Activated effector memory CD4-positive, alpha-beta T cell treated with anti-CD3 and anti-CD28 coated beads, Interleukin-2, amount 50 U/mL, for 16 hours (primary cell): Measurements from ENCODE around the gene DDX39B.
"Not testable (repeated sequence)": the region's sequence is repeated elsewhere in the genome, so short reads cannot be mapped to it uniquely, and the experiment has no call there.

Experiments used
- DNase-seq: peaks from one replicate; pipeline ENCODE4 v3.0.0-alpha.2; 2020

DDX39B gene

DNA sequence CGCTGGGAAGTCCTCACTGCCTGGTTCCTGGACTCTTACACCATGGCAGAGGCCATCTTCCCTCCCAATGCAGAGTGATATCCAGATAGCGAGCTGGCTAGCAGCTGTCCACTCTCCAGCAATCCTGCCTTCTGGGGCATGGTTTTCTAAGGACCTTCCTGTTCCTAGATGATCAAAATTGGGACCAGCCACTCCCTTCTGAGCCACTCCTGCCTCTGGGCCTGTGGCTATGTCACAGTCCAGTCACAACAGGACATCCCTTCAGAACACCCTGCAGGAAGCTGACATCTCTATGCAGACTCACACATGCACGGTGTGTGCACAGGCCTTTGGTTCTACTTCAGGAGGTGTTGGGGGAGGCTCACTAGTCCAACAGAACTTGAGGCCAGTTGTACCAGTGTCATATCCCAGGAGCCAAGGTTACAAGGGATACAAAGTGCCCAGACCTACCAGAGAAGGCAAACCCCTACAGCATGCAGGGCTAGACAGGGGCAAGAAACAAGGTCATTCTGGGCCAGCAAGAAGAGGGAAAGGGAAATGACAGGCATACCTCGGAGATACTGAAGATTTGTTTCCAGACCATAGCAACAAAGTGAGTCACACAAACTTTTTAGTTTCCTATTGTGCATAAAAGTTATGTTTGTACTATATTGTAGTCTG, 15.7 kb downstream of the DDX39B start:
- no peak for DNase-seq

DNA sequence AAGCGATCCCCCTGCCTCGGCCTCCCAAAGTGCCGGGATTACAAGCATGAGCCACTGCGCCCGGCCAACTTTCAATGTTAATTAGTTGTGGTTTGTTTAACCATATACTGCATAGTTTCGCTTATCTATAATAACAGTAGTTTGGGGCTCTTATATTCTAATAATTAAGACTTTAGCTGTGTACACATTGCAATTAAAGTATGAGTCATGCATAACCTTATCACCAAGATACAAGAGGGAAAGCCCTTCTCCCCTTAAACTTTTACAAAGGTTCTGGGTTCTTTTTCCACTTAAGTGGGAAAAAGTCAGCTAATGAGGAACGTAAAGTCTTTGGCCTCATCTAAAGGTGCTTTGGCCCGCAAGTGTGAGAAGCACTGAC, 16.3 kb downstream of the DDX39B start:
- no peak for DNase-seq

DNA sequence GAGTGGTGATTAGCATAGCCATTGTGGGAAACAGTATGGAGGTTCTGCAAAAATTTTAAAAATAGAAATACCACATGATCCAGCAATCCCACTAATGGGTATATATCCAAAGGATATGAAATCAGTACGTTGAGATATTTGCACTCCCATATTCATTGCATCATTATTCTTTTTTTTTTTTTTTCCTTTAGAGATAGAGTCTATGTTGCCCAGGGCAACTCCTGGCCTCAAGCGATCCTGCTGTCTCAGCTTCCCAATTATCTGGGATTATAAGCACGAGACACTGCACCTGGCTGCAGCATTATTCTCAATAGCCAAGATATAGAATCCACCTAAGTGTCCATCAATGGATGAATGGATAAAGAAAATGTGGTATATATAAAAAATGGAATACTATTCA, 20.0 kb downstream of the DDX39B start:
- DNase-seq, result no peak

DNA sequence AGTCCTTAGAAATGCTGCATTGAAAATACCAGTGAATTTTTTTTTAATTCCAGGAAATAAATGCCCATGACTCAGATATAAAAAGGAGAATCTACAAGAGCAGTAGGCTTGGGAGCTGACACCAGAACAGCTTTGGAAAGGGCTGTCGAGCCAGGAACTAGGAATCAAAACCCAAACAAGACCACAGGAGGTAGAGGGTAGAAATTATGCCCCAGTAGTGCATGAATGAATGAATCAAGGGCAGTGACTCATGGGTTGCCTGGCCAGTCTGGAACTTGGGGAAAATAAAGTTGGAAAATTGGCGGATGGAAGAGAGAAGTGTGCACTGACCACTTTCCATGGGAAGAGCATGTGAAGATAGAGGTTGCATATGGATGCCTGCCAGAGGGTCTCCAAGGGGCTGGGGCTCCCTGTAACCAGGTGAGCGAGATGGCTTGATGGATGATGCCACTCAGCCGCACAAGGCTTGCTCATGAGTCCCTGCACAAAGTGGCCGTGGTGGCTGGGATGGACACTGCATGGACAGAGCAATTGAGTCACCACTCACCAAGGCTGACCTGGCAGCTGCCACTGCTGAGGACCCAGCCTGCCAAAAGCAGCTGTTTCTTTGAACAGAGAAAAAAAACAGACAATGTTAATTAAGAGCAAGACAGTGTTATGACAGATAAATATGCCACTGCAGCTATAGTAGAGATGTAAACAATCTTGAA, 28.2 kb downstream of the DDX39B start:
- peak; percentile 54 for DNase-seq

- DNase-seq, result peak; percentile 34
Observed at GRCh38 chr6:31510007-31510406, 31.8 kb downstream of the DDX39B start.

- DNase-seq, result peak; percentile 56
Observed at GRCh38 chr6:31509036-31509435, 32.8 kb downstream of the DDX39B start.

- DNase-seq, result no peak
Observed at GRCh38 chr6:31502586-31502985, 39.2 kb downstream of the DDX39B start.

DNA sequence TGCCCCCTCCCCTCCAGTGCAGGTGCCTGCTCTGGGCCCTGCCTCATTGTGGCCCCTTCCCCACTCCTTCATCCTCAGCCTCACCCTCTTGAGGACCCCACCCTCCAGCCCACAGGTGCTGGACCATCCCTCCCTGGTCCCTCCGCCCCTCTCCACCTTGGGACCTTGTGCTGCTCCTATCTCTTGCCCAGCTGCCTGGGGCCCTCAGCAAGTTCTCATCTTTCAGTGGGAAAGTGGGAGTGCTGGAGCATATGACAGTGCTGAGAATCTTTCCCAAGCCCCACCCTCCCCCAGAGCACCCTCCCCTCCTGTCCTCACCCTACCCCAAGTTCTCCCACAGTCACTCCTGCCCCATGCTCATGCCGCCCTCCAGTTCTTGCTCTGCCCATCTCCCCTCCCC, 42.2 kb downstream of the DDX39B start:
- not testable (repeated sequence) for DNase-seq

GRCh38 chr6:31498748-31499147, 43.1 kb downstream of the DDX39B start:
- no peak for DNase-seq

DNA sequence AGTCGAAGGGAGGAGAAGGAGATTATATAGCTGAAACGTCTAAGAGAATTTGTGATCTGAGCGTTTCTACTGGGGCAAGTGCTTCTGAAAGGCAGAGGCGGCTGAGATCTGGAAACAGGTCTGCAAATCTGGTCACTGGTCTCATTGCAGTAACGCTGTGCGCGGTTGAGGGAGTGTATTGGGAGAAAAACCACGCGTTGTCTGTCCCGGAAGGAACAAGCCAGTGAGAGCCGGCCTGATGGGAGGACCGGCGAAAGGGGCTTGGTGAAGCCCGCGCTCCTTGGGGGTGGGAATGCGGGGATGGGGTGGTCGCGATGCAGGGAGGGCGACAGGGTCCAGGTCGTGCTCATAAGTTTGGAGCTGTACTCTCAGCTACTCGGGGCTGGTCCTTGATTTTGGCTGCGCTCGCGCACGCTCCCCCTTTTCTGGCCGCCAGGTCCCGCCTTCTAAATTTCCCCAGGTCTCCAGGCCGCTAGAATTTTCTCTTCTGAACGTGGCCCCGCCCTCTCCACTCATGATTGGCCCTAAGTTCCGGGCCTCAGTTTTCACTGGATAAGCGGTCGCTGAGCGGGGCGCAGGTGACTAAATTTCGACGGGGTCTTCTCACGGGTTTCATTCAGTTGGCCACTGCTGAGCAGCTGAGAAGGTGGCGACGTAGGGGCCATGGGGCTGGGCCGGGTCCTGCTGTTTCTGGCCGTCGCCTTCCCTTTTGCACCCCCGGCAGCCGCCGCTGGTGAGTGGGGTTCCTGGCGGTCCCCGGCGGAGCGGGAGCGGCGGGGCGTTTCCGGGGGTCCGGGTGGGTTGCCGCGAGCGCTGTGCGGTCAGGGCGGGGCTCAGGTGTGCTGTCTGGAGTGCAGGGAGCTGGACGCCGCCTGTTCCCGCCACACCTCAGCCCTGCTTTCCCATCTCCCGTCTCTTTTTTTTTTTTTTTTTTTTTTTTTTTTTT, 44.0 kb downstream of the DDX39B start, which contains the start of gene MICB:
MICB (plus strand) TSS at position 615 of the 946 bp plus-strand sequence; CDS start at position 664, 49 bp downstream.
- DNase-seq, result peak; percentile 95

GRCh38 chr6:31496826-31497225, 45.0 kb downstream of the DDX39B start:
- peak; percentile 68 for DNase-seq

DNA sequence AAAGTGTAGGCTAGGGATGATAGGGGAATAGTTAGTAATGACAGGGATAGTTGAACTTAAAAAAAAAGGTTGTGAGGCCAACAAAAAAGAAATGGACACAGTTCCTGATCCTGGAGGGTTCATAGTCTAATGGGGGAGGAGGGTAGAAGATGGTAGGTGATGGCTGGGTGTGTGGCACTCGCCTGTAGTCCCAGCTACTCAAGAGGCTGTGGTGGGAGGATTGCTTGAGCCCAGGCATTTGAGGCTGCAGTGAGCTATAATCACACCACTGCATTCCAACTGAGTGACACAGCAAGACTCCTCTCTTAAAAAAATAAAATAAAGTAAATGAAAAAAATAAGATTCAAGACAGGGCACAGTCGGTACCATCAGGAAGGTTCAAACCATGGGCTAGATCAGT, 46.2 kb downstream of the DDX39B start:
- no peak for DNase-seq

GRCh38 chr6:31493875-31494694, 47.7 kb downstream of the DDX39B start:
- peak; percentile 93 for DNase-seq

- not testable (repeated sequence) for DNase-seq
Observed at GRCh38 chr6:31493550-31493874, 48.3 kb downstream of the DDX39B start.

DNA sequence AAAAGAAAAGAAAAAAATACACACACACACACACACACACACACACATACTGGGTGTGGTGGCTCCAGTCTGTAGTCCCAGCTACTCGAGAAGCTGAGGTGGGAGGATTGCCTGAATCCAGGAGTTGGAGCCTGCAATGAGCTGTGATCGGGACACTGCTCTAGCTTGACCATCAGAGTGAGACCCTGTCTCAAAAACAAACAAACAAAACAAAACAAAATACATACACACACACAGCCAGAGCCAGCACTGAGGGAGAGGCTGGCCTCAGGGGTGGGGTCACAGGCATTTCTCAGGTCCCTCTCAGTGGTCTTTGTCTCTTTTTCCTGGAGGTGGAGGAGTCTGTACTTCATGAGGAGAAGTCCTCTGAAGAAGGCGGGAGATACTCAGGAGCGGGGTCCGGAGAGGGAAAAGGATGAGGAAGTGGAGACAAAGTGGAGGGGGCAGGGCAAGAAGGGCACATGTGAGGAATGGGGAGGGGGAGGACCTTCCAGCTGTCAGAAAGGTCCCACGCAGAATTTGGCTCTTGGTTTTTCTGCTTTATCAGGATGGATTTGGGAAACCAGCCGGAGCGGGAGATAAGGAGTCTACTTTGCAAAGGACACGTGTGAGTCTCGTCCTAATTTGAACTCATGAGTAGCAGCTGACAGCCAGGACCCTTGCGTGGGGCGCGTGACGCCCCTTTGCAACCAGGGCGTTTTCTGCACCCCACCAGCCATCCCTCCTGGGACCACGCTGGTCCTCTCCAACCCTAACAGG, 51.5 kb downstream of the DDX39B start:
- DNase-seq, result no peak

- no peak for DNase-seq
Observed at GRCh38 chr6:31489086-31489485, 52.7 kb downstream of the DDX39B start.

DNA sequence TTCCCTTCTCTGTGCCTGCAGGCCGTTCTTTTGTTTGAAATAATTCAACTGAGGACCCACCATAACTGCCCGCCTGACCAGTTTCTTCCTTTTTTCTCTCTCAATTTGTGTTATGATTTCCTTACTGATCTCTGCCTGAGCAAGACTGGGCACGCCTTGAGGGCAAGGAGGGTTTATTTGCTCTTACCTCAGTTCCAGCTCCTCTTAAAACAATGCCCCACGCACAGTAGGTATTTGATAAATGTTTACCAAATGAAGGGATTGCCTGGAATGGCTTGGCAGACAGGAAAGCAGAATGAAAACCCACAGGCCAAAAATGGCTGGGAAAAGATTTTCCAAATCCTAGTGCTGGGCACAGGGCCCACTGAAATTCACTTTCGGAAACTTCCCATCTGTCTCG, 54.1 kb downstream of the DDX39B start:
- not testable (repeated sequence) for DNase-seq

DNA sequence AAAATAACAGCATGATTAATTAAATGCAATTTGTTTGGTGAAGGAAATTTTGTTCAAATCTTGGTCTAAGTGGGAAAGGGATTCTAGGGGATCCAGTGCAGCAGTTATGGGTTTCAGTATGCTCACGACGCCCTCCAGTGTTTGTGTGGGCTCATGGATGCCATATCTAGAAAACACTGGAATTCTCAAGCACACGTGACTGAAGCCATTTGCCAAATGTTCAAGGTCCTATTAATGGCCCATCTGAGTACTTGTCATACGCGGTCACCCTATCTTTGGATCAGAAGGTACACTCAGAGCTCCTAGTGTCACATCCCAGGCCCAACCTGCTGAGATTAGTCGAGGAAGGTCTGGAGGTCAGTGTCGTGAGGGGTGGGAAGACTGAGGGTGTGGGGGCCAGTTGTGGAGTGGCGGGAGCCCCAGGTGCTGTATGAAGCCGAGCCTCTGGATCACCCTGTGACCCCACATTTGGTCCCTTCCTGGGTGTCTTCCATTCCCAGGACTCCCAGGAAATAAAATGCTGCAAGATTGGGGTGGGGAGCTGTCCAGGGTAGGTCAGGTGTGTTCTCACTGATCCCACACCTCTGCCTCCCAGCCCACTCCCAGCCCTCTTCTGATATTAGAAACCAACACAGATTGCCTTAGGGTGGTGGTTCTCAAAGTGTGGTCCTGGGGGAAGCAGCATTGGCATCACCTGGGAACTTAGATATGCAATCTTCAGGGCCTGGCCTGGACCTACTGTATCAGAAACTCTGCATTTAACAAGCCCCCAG, 55.6 kb downstream of the DDX39B start:
- not testable (repeated sequence) for DNase-seq

DNA sequence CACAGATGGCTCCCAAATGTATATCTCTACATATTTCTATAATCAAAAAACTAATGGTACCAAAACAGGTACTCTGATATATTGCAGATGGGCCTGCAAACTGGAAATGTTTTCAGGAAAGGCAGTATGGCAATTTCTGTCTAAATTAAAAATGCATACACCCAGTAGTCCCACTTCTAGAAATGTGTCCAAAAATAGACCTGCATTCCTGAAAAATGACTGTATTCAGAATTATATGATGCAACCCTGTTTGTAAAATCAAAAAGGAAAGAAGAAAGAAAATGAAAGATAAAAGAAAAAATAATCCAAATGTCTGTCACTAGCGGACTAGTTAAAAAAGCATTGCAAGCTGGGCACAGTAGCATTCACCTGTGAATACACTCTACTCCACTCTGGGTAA, 56.7 kb downstream of the DDX39B start:
- no peak for DNase-seq

DNA sequence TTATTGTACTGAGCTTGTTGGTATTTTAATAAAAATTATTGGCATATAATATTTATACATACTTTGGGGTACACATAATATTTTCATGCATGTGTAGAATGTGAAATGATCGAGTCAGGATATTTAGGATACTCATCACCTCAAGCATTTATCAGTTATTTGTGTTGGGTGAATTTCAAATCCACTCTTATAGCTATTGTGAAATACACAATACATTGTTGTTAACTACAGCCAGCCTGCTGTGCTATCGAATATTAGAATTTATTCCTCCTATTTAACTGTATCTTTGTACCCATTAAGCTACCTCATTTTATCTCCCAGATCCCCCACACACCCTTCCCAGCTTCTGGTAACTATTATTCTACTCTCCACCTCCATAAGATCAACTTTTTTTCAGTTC, 58.4 kb downstream of the DDX39B start:
- DNase-seq, result no peak

GRCh38 chr6:31480574-31480973, 61.2 kb downstream of the DDX39B start:
- no peak for DNase-seq
